Stimulated activated CD8-positive, alpha-beta memory T cell treated with anti-CD3 and anti-CD28 coated beads, Interleukin-7, amount 100 ng/mL, for 1 hour (primary cell): ENCODE data around the gene UTS2R.
A peak's percentile ranks its signal among the peaks of the same experiment; 100 is the strongest.
"Not testable (repeated sequence)": the region's sequence is repeated elsewhere in the genome, so short reads cannot be mapped to it uniquely, and the experiment has no call there.

Experiments used
- DNase-seq, 2 donors: peaks; one replicate each; pipeline ENCODE4 v3.0.0-alpha.2; 2020; ENCODE audit warnings: low read depth in 2 of 2

Gene UTS2R

DNA sequence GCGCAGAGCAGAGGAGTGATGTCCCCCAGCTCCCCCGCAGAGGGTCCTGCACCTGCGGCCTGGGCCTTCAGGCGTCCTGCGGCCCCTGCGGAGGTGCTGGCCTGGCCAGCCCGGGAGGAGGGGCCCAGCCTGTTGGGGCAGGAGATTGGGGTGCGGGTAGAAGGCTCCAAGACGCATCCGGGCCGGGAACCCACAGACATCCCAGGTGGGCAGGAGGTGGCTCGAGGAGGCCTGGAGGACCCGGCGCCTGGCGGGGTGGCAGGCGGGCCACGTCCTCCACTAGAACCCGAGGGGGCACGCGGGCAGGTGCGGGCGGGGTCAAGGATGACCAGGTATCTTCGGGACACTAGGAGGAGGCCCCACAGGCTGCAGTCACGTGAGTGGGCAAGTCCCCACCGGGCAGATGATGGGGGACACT is 37.4 kb upstream of the UTS2R start:
- DNase-seq = no peak

DNA sequence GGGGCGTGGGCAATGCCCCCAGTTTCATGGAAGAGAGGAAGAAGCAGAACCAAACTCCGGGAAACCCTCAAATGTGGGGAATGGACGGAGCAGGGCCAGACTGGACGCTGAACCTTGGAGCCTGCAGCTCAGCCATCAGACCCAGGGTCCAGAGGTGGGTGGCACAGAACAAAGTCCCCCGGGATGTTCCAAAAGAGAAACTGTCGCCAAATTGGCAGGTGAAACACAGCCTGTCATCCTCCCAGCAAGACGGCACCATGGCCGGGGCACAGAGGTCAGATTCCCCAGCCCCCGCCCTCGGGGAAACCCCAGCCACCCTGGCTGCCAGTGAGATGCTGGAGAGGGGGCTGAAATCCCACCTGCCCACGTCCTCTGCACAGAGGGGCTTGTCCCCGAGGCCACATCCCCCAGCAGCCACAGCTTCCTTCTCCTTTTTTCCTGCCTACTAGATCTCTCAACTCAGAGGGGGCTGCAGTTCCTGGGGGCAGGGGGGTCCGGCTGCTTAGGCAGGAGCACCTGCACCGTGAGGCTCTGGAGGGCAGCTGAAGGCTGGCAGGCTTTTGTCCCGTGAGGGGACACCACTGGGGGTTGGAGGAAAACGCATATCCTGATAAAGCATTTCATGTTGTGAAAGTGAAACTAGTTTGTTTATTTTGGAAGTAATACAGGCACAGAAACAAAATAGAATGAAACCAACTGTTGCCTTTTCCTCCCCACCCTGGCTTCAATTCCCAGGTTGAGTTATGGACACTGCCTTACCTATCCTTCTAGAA is 36.8 kb upstream of the UTS2R start:
- no peak for DNase-seq

DNA sequence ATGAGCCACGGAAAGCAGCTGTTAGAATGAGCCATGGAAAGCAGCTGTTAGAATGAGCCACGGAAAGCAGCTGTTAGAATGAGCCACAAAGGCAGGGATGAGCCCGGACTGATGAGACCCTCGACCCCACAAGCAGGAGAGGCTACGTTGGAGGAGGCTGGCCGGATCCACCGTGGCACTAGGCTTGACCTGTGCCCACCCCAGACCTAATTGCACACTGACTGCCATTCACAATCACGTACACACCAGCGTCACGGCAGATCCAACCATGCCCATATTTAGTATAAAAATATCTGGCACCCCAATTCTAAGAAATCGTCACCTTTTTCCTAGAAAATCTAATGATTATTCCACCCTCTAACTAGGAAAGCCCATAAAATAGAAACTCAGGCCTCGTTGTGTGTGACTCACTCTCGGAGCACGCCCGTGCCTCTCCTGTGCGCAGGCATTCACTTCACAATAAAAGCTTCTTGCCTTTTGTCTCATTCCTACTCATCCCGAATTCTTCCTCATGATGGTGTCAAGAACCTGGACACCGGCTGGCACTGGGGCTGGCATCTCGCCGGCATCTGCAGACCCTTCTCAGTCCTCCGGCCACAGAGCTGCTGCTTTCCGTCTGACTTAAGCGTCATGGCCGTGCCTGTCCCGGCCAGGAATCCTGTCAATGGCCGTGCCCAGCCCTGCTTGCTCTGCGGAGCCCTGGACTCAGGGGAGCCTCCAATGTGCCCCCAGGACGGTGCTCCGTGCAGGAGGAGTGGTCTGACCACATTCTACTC is 32.5 kb upstream of the UTS2R start:
- no peak for DNase-seq

DNA sequence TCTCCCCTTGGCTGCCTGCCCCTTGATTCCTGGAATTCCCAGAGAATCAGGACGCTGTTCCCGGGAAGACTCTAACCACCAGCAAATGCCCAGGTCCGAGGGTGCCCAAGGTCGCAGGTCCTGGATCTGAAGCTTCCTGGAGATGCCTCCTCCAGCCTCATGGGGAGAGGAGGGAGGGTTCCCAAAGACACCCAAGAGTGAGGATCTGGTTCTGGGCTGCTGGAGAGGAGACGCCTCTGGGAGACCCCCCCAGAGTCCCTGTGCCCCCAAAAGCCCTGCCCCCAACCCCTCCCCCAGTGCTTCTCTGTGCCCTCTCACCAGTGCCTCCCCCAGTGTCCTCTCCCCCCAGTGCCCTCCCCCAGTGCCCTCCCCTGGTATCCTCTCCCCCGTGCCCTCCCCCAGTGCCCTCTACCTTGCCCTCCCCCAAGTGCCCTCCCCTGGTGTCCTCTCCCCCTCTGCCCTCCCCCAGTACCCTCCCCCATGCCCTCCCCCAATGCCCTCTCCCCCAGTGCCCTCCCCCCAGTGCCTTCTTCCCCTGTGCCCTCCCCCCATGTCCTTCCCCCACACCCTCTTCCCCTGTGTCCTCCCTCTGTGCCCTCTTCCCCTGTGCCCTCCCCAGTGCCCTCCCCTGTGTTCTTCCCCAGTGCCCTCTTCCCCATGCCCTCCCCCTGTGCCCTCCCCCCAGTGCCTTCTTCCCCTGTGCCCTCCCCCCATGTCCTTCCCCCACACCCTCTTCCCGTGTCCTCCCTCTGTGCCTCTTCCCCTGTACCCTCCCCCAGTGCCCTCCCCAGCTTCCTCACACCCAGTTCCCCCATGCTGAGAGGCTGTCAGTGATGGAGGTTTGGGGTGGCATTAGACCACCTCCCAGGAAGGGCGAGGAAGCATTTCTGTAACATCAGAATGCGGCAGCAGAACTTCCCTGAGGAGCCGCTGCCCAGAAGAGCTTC is 31.7 kb upstream of the UTS2R start:
- no peak for DNase-seq

DNA sequence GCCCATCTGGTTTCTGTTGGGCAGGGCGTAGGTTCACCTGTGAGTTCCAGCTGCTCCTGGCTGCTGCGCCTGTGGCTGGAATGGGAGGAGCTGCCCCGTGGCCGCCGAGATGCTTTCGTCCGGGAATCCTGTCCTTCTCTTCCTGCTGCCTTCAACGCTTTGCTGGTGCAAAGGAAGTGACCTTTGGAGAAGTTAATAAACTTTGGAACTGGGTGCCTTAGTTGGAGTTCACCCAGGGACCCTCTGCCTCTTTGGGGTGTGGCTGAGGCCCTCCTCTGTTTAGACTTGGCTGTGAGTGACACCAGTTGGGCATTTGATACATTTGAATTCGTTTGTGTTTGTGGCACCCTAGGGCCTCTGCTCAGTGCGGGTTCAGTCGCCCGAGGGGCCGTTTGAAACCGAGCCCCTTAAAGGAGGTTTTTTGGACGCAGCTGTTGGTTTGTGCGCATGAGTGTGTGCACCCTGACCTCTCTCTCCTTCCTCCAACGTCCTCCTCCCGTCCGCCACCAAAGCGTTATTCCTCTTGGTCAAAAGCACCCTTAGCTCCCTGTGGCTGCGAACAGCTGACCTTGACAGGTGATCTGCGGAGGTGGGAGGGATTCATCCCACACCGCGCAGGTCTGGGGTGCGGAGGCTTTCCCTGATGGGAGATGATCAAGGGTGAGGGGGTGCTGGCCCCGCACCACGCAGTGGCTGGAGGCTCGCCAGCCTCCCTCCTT is 29.0 kb upstream of the UTS2R start:
- no peak for DNase-seq

DNA sequence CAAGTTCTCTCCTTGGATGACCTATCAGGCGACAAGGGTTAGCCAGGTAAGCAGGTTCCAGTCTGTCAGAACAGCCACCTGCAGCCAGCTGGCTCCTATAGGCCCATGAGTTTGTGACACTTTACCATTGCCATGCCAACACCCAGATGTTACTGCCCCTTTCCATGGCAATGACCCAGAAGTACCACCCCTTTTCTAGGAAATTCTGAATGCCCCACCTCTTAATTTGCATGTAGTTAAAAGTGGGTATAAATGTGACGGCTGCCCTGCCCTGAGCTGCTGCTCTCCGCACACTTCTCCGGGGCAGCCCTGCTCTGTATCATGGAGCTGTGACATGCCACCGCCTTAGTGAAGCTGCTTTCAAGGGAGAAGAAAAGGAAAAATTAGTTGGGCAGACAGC is 28.0 kb upstream of the UTS2R start:
- no peak for DNase-seq

DNA sequence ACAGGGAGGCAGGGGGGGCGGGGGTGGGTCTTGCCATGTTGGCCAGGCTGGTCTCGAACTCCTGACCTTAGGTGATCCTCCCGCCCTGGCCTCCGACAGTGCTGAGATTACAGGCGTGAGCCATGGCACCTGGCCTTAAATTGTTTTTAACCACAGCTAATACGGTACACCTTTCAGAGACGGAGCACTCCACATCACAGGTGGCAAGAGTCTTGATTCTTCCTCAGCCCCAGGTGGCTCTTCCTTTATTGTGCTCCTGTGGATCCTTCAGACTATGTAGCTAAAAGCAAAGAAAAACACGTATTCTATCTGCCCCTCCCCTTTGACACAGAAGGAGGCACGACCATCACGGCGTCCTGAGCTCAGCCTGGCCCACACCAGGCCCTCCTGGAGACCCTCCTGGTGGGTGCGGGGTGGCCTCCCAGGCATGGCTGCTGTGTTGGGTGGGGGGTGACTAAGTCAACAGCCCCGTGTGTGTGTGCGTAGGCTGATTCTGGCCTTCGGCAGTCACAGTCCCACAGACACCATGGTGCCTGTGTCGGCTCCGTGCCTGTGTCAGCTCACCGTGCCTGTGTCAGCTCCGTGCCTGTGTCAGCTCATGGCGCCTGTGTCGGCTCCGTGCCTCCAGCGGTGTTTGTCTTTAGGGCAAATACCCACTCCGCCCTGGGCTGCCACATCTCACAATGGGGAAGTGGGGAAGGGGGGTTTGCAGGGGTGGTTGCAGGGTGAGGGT is 27.2 kb upstream of the UTS2R start:
- DNase-seq = no peak

DNA sequence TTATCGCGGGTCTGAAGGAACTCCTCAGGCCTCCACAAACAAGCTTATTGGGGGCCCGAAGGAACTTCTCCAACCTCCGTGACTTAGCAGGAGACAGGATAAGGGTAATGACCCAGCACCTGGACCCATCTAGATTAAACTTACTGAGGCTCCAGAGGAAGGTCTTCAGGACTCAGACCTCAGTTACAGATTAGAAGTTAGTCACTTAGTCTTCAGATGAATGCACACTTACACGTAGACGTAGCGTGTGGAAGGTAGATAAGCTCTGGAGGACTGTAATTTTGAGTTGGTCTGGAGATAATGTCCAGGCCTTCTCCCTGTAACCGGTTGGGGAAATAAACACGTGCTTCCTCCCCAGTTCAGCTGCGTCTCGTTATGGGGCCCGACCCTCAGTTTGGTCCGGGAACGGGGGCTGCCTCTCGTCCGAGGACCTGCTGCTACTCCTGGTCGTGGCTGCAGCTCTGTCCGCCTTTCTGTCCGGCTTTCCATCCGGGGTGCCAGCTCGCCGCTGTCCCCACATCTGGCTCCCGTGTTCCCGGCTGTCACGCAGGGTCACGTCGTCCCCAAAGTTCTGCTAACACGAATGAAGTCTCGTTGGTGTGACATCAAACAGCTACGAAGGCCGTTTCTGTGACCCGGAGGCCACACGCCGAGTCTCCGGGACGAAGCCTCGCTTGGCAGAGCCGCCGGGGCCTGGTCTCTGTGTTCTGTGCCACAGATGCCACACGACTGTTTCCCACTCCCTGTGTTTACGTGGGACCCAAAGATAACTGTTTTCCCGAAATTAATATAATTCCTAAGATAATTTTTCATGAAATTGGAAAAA is 26.2 kb upstream of the UTS2R start:
- no peak for DNase-seq

DNA sequence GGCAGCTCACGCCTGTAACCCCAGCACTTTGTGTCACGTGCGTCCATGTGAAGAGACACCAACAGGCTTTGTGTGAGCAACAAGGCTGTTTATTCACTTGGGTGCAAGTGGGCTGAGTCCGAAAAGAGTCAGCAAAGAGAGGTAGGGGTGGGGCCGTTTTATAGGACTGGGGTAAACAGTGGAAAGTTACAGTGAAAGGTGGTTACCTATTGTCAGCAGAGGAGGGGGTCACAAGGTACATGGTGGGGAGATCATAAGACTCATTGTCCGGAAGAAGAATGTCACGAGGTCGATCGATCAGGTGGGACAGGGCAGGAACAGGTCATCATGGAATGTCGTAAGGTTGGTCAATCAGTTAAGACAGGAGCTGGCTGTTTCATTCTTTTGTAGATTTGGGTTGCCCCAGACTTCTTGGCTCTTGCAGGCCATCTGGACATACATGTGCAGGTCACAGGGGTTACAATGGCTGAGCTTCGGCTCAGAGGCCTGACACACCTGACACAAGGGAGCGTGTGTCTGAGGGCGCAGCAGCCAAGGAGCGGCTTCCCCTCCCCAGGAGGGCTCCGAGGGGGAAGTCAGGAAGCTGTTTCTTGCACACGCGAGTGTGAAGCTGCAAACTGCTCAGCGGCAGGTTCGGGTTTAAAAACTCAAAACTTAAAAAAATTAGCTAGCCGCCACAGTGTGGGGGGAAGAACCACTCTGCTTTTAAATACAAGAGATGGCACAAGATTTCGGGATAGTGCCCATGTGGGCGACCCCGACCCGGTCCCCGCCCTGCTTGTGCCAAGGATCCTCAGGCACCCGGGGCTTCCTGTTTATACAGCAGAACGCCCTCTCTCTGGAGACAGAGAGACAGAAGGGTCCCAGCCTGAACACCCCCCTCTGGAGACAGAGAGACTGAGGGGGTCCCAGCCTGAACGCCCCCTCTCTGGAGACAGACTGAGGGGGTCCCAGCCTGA is 24.9 kb upstream of the UTS2R start:
- DNase-seq = no peak

DNA sequence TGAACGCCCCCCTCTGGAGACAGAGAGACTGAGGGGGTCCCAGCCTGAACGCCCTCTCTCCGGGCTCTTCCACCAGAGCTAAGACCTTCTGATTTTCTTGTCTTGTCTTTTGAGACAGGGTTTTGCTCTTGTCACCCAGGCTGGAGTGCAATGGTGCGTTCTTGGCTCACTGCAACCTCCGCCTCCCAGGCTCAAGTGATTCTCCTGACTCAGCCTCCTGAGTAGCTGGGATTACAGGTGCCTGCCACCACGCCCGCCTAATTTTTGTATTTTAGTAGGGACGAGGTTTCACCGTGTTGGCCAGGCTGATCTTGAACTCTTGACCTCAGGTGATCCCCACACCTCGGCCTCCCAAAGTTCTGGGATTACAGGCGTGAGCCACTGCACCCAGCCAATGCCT is 23.6 kb upstream of the UTS2R start:
- DNase-seq = not testable (repeated sequence)

DNA sequence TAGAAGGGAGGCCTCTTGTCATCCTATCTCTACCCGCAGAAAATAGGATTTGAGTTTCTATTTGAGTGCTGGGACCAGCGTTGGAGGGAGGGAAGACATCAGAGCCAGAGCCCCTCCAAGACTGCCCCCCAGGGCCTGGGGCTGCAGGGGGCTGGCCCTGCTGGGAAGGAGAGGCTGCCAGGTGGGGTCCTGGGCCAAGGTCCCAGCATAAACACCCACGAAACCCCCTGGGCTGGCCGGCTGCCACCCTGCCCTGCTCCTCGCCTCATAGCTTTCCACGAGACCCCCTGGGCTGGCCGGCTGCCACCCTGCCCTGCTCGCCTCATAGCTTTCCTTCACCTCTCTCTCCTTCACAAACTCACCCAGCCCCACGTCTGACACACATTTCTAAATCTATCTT is 23.1 kb upstream of the UTS2R start:
- DNase-seq = no peak

DNA sequence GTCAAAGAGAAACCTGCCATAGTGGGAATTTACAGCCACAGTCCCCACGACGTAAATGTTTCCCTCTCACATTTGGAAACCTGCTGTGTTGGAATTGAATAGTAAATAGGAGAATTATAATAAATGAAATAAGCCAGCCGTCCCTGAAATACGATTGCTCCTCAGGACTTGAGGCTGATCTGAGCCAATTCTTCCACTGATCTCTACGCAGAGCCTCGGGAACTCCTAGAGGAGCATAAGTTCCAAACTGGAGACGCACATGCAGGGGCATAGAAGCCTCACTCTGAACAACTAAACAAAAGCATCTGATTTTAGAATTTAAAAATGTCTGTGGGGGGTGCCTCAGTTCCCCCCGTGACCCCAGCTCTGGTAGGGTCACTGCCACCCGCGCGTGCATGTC is 22.7 kb upstream of the UTS2R start:
- no peak for DNase-seq

DNA sequence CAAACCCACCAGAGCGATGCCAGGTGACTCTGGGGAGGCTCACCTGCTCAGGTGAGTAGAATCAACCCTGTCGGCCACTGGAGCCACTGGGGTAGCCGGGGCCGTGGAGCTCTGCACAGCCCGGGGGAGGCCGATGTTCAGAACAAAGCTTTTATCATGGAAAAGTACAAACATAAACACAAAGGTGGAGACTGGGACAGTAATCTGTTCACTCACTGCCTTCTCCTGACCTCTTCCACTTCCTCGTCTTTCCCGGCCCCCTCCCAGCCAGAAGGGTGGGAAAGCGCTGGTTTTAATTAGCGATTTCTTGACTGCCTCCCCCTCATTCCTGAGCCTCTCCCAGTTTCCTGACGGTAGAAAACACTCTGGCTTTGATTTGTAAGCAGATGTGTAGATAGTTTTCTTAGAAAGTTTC is 22.3 kb upstream of the UTS2R start:
- DNase-seq = no peak

DNA sequence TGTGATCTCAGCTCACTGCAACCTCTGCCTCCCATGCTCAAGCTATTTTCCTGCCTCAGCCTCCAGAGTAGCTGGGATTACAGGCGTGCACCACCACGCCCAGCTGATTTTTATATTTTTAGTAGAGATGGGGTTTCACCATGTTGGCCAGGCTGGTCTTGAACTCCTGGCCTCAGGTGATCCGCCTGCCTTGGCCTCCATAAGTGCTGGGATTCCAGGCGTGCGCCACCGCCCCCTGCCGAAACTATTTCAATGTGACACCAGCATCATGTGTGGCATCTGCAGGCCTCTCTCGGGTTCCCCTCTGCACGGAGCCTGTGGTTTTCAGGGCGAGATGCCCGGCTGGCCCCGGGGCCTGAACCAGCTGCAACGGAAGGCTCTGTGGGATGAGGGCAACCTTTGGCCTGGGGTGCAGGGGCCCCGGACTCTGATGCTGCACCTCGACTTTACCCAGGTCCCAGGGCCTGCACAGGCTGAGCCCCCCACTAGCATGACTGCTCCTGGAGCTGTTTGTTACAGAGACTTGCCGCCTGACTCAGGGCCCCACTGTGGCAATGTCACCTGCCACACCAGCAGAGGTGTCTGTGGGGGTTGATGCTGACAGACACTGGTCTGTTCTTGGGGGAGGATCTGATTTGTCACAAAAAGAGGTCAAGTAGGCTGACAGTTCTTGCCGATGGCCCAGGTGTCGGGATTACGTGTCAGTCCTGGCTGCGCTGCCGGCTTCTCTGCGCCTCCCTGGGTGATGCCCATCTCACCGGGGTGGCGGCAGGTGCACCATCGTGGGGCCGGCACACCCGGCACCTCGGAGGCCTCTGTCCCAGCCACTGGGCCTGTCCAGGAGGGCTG is 21.2 kb upstream of the UTS2R start:
- DNase-seq = no peak

DNA sequence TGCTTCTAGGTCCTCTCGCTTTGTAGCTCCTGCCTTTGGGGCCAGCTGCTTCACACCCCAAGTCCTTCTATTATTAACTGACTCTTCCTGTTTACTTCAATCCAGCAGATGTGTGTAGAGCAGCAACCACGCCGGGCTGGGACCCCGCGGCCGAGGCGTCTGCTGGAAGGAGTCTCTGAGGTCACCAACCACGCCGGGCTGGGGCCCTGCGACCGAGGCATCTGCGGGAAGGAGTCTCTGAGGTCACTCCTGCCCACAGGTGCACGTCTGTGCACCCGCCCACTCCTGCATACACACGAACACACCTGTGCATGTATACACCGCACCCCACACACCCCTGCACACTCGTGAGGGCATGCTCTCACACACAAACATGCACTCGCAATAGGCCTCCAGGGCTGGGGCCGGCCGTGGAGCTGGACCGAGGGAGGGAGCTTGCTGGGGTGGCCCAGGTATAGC is 20.3 kb upstream of the UTS2R start:
- no peak for DNase-seq

DNA sequence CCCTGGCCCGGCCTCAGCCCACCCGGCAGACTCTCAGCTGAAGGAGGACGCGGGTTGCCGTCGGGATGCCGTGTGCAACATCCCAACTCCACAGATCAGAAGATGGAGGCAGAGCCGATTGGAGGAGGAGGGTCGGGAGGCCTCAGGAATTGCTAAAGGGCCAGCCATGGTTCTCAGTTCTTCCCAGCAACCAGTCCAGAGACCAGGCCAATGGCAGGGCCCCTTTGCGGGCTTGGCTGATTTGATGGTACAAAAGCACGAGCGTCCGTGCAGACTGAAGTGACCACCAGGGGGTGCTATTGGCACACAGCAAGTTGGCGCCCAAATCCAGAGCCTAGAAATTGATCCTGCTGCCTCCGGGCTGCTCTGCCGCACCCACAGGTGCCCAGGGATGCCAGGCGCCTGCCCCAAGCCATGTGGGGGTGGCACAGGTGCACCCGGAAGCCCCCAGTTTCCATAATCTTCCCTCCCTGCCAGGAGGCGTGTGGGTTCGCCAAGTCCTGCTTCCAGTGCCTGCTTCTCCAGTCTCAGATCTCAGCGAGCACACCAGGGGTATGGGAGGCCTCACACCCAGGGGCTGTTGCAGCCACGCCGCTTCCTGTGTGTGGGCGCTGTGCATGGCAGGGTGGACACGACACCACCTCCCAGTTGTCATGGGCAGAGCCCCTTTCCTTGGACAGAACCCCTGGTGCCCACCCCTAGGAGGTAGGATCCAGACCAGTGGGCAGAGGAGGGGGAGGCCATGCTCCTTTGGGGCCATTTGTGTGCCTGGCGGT is 19.7 kb upstream of the UTS2R start:
- peak; percentile 53 to 72 for DNase-seq

DNA sequence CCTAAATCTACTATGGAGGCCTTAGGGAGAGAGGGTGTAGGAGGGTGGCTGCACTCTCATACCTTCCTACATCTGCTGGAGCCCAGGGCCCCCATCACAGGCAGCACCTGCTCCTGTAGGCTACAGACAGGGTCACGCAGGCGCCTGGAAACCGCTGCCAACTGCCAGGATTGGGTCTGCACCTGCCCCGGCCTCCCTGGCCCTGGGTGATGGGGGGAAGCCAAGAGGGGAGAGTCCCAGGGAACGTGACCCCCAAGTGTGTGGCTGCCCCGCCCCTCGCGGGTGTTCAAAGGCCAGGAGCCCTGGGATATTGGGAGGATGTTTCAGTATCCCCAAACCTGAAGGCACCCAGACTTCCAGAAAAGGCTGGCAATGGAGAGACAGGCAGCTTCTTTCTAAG is 18.1 kb upstream of the UTS2R start:
- DNase-seq = no peak
